HG02885 (cell line): ENCODE measurements around the gene EPB41L5.
"Not testable (repeated sequence)": the region's sequence is repeated elsewhere in the genome, so short reads cannot be mapped to it uniquely, and the experiment has no call there.

Experiments
- ATAC-seq: cut with Tn5 transposase; IDR thresholded peaks from one replicate; pipeline ENCODE4 v1.9.1; 2021; ENCODE audit warnings: mild to moderate bottlenecking; ENCODE audit not compliant: unreplicated experiment, poor library complexity

Gene EPB41L5

DNA sequence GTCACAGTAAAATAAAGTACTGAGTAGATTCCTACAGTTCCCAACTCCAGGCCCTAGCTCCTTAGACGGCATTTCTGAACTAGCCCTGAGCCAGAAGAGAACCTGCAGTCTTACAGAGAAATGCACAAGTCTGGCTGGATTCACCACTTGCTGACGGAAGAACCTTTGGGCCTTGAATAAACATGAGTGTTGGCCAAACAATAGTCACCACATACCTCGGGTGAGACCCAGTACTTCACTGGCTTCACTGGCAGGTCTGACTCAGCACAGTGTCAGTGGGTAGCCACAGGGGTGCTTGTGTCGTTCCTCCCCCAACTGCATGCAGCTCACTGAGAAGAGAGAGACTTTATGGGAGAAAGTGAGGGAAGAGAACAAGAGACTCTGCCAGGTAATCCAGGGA lies 121.4 kb downstream of the EPB41L5 start:
- no peak for ATAC-seq

DNA sequence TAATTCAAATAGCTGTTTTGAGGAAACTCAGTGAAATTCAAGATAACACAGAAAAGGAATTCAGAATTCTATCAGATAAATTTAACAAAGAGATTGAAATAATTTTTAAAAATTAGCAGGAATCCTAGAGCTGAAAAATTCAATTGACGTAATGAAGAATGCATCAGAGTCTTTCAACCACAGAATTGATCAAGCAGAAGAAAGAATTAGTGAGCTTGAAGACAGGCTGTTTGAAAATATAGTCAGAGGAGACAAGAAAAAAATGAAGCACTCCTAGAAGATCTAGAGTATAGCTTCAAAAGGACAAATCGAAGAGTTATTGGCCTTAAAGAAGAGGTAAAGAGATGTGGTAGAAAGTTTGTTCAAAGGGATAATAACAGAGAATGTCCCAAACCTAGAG lies 122.1 kb downstream of the EPB41L5 start:
- not testable (repeated sequence) for ATAC-seq

DNA sequence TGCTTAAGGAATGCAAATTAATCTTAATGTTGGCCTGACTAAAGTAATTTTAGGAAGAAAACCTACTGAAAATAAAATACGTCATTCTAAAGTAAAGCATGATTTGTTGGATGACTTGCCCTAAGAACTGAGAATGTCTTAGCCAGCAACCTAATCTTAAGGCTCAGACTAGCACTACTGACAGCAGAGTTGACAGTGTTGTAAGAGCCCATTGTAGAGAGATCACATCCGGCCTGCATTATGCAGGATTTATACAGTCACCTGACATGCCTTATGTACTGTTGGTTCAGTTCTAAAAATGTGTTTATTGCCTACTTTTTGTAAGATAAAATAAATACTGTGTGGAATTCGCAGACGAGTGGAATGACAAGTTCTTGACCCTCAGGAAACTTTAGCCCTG lies 128.0 kb downstream of the EPB41L5 start:
- no peak for ATAC-seq

DNA sequence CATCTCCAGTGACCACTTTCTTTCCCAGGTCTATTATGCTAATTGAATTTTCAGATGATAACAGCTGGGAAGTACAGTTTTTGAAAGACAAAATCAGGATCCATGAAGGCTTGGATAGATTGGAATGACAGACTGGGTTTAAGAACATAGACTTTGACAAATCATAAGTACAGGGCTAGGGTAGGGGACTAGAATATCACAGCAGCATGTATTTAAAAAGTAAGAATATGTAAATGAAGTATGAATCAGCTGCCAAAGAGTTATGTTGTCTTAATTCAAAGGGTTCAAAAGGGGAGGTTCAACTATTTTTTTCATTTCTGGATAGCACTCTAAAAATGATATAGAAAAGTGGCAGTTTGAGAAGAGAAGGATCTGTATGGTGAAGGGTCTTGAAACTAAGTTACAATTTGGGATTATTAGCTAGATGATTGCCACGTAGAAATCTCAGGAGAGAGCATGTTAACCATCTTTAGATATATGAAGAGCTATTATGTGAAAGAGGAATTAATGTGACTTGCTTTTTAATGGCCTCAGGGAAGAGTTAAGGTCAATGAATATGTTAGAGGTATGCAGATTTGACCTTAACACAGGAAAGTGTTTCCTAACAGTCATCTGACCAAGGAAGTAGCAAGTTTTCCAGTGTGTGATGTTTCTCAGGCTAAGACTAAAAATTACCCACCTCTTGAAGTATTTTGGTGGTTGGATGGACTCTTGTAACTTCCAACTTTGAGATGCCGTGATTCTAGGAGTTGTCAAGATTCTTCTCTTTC lies 128.6 kb downstream of the EPB41L5 start:
- no peak for ATAC-seq

DNA sequence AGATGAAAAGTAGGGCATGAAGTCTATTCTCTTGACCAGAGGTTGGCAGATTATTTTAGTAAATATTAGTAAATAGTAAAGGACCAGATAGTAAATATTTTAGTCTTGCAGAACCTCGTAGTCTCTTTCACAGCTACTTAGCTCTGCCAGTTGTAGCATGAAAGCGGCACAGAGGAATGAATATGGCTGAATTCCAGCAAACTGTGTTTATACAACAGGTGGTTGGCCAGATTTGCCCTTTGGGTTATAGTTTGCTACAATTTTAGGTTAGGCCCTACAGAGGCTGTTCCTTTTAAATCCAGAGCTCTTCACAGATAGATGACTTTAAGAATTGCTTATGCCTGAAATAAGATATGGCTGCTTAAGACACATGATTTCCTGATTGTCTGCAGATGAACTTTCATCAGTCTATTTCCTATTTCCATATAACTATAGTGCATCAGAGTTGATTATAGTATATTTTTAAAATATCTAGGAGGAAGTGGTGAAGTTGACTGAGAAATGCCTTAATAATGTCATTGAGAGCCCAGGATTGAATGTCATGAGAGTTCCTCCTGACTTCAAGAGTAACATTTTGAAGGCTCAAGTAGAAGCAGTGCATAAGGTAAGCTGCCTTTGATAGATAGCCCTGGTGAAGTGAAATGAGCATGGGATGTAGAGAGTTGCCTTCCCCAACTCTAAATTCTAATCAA lies 129.8 kb downstream of the EPB41L5 start:
- ATAC-seq = no peak

DNA sequence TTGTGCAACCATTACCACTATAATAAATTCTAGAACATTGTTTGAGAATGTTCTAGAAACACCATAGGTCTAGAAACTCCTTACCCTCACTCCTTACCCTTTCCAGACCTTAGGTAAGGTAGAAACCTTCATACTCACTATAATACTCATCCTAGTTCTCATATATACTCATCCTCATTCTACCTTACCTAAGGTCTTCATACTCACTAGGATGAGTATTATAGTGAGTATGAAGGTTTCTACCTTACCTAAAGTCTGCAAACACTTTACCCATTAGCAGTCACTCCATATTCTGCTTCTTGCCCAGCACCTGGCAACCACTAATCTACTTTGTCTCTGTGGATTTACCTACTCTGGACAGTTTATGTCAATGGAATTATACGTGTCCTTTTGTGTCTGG lies 135.4 kb downstream of the EPB41L5 start:
- ATAC-seq = no peak

DNA sequence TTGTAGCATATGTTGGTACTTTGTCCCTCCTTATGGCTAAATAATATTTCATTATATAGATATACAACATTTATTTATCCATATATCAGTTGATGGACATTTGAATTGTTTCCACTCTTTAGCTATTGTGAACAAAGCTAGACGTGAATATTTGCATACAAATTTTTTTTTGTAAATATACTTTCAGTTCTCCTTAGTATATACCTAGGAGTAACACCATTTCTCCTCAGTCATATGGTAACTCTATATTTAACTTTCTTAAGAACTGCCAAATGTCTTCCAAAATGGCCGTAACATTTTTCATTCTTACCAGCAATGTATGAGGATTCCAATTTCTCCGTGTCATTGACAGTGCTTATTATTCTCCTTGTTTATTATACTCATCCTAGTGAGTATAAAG lies 135.8 kb downstream of the EPB41L5 start:
- no peak for ATAC-seq

DNA sequence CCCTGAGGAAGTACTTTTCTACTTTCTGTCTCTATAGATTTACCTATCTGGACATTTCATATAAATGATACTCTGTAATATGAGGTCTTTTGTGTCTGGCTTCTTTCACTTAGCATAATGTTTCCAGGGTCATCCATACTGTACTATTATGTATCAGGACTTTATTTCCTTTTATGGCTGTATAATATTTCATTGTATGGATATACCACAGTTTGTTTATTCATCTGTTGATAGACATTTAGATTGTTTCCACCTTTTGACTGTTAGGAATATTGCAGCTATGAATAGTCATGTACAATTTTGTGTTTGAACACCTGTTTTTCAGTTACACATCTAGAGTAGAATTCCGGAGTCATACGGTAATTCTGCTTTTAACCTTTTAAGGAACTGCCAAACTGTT lies 136.5 kb downstream of the EPB41L5 start:
- ATAC-seq = no peak

DNA sequence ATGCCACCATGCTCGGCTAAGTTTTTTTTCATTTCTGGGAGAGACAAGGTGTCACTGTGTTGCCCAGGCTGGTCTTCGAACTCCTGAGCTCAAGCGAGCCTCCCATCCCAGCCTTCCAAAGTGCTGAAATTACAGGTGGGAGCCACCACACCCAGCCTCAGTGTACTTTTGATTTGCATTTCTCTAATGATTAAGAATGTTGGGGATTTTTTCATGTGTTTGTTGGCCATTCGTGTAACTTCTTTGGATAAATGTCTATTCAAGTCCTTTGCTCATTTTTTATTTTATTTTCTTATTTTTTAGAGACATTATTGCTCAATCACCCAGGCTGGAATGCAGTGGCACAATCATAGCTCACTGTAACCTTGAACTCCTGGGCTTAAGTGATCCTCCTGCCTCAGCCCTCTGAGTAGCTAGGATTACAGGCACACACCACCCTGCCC lies 137.2 kb downstream of the EPB41L5 start:
- ATAC-seq = no peak

DNA sequence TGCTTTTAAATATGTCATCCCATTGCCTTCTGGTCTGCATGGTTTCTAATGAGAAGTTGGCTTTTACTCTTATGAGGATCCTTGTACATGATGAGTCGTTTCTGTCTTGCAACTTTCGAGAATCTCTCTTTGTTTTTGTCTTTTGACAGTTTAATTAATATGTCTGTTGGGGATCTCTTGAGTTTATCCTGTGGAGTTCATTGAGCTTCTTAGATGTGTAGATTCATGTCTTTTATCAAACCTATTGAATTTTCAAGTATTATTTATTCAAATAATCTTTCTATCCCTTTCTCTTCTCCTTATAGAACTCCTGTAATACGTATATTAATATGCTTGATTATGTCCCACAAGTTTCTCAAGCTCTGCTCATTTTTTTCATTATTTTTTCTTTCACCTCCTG lies 142.4 kb downstream of the EPB41L5 start:
- ATAC-seq = no peak

DNA sequence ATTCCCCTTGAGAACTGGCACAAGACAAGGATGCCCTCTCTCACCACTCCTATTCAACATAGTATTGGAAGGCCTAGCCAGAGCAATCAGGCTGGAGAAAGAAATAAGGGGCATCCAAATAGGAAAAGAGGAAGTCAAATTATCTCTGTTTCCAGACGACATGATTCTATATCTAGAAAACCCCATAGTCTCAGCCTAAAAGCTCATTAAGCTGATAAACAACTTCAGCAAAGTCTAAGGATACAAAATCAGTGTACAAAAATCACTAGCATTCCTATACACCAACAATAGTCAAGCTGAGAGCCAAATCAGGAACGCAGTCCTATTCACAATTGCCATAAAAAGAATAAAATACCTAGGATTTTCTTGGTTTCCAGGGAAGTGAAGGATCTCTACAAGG lies 145.8 kb downstream of the EPB41L5 start:
- not testable (repeated sequence) for ATAC-seq

DNA sequence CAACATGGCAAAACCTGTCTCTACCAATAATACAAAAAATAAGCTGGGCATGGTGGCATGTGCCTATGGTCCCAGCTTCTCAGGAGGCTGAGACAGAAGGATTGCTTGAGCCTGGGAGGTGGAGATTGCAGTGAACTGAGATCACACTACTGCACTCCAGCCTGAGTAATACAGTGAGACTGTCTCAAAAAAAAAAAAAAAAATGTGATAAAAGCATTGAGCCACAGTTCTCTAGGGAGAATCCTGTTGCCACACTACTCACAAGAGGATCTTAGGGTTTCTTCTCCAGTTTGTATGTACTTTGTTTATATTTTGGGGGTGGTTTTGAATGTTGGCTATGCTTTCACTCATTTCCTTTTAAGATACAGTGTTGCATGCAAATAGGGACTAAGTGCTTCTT lies 148.3 kb downstream of the EPB41L5 start:
- ATAC-seq = no peak

DNA sequence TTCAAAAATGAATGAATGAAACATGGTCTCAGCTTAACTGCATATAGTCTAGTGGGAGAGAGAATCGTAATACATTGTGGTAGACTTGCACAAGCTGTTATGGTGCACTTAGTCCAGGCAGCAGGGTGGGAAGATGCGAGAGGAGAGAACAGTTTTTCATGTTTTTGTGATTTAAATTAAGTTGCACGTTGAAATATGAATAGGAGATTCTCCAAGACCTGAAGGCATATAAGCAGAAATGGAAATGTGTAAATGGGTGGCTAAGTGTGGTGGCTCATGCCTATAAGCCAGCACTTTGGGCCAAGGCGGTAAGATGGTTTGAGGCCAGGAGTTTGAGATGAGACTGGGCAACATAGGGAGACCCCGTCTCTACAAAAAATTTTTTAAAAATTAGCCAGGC lies 149.8 kb downstream of the EPB41L5 start:
- no peak for ATAC-seq

DNA sequence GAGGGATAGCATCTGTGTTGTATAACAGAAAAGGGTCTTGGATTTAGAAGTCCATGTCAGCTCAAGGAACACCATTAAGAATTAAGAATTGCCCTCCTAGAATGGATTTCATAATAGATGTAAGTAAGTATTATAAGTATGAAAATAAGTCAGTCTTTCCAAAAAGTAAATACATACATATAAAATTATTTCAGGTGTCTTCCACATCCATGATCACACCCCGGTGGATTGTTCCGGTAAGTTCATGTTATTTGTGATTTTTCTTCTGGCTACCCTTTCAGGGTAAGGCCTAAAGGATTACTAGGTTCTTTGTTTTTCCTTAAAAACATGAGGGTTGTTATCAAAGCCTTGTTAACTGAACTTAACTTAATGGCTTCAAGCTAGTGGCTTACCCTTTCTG lies 154.4 kb downstream of the EPB41L5 start:
- no peak for ATAC-seq

DNA sequence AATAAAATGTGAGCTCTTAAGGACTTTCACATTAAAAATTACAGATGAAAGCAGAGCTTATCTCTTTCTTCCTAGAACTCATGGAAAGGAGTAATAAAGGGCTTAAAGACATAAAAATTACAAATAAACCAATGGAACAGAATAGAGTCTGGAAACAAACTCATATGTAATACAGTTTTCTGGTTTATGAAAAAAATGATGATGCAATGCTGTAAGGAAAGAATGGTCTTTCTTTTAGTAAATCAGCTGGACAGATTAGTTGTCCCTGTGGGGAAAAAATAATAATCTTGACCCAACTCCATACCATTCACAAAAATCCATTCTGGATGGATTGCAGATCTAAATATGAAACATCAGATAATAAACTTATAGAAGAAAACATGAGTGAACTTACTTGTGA lies 156.1 kb downstream of the EPB41L5 start:
- ATAC-seq = no peak

DNA sequence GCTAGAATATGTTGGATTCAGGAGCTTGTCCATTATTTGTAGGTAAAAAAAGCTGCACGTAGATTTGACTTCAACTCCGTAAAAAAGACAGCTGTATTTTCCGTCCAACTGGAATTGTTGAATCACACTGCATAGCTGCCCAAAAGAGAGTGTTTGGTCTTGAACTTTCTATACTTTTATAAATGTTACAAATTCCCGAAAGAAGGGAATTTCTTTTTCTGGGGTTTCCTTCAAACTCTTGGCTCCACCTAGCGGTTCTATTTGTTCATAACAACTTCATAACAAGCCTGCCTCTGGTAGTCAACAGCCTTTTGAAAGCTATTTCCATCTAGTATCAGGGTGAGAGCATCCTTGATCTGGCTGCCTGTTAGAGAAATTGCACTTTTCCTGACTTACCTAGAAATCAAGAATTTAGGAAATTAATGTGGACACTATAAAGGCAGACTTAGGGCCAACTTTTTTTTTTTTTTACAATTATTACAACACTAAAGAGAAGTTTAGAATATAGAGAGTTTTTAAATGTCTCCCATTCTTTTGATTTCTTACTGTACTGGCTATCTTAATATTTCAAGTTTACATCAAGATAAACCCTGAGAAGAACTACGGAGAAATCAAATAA lies 162.2 kb downstream of the EPB41L5 start:
- ATAC-seq = no peak

DNA sequence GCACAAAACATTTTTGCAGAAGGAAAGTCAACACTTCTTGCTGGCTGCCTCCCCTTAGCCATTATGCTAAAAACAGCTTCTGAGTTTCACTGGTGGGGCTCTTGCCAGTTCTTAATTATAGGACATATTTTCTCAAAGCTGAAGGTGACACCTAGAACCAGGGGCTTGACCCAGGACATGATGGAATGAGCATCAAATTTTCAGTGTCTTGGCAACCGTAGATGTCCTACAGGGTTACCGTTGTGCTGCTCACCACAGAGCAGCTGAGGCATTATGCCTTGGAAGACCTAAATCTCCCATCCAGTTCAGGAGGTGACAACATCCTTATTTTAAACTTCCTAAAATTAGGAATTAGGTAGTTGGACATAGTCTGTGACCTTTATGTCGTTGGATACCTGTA lies 163.6 kb downstream of the EPB41L5 start:
- no peak for ATAC-seq

DNA sequence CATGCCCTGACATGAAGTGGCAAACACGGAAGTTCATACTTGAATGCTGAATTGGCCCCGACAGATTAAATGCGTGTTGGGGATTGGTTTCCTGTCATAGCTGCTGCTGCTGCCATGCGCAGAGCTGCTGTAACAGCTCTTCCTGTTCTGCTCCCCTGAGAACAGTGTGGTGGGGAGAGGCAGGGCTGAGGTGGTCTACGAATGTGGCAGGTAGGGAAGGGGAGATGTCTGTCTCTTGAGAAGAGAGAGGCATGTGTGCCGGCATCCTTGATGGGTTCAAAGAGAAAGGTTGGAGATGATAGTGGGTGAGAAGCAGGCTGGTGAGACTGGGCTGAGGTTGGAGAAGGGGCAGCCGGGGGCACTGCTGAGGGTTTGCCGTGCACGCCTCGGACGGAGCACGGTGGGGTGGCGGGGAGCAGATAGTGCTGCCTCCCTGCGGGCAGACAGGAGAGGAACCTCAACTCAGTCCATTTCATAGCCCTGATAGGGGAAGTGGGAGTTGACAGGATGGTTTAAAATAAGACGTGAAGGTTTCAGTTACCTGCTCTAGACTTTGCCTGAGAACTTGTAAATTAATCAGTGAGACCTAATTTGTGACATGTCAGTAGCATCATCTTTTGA lies 164.2 kb downstream of the EPB41L5 start:
- ATAC-seq = peak; percentile 95

DNA sequence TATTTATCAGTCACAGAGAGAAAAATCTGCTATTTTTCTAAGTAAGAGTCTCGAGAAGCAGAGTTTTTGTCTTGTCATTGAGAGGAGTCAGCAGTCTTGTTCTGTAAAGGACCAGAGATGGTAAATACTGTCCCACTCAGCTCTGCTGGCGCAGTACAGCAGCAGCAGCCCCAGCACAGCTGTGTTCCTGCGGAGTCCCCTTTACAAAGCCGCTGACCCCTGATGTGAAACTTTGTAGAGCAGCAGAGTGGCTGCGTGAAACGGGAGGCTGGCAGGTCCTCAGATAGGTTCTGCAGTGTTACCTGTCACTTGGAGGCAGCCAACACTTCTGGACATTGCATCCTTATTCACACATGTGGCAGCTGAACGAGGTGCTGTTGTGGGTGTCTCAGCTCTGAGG lies 165.1 kb downstream of the EPB41L5 start:
- ATAC-seq = peak; percentile 20

DNA sequence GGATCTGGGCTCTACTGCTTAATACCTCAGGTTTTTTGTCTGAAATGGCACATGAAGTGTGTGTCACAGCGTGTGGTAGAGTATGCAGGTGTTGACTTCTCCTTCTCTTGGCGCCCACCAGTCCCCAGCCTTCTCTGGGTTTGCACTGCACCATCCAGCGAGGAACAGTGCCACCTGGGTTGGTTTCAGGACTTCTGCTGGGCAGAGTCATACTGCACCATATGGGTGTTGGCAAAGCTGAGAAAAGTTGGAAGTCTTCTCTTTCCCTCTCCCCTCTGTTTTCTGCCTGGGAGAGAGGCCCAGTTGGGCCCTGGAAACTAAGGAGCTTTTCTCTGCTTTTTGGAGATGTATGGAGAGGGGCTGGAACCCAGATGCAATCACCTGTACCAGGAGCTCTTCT lies 166.5 kb downstream of the EPB41L5 start:
- no peak for ATAC-seq

DNA sequence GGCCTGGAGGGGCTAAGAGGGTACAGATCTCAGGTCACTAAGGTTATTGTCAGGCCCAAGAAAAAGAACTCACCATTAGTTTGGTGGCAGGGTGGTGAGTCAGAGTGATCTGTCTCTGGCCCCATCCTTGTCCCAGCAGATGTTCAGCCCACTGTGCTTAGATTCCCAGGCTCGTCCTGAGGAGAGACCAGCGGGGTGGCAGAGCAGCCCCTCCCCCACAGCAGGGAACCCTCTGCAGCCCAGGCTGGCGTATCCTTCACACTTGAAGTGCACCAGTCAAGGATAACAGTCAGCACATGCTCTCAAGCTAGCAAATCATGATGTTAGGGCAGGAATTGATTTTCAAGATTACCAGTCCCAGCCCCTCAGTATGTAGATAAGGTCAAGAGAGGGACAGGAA lies 167.2 kb downstream of the EPB41L5 start:
- ATAC-seq = no peak
